PC-3 (cell line): Measurements from ENCODE around the gene PBX2.

Experiments used
- CTCF ChIP-seq: fragments of 300-600 bp; sonication (generic); conservative IDR thresholded peaks from 2 replicates; pipeline ENCODE4 v1.5.1; 2017; ENCODE audit warnings: antibody characterized with exemption, low read depth, mild to moderate bottlenecking, low read length
- EZH2 ChIP-seq: fragments of 300-600 bp; sonication (generic); IDR thresholded peaks from one replicate; pipeline ENCODE4 v1.6.1; 2017; ENCODE audit warnings: antibody characterized with exemption, mild to moderate bottlenecking, low read length; ENCODE audit not compliant: unreplicated experiment
- EZH2phosphoT487 ChIP-seq: fragments of 300-600 bp; sonication (generic); IDR thresholded peaks from 2 replicates; pipeline ENCODE4 v1.6.1; 2018; ENCODE audit warnings: mild to moderate bottlenecking, antibody characterized with exemption, low read length, borderline replicate concordance

GRCh38 chr6:32204268-32204715, 14.3 kb upstream of the PBX2 start:
- TF ChIP-seq EZH2 (no peak), CTCF (no peak), EZH2phosphoT487 (no peak)
